B cell (primary cell): ENCODE data around the gene NT5DC4.

Source experiments
- CTCF ChIP-seq: fragments of 200-600 bp; IDR thresholded peaks from one replicate; pipeline ENCODE4 v1.8.0; 2022; ENCODE audit warnings: antibody characterized with exemption, mild to moderate bottlenecking
- EZH2 ChIP-seq: IDR thresholded peaks from 2 replicates; pipeline ENCODE4 v1.6.1; 2012; ENCODE audit warnings: borderline replicate concordance, low read depth, mild to moderate bottlenecking, moderate library complexity, low read length; ENCODE audit not compliant: insufficient read depth, poor library complexity, severe bottlenecking

GRCh38 chr2:112724591-112725525 is 4.0 kb downstream of the NT5DC4 start:
- no peak for TF ChIP-seq CTCF
- TF ChIP-seq EZH2, result no peak
